BJ (cell line): ENCODE results near the gene EPHA6. TPM values are rescaled to one million over a fixed set of nuclear protein-coding genes. Genes with fewer than 3 reads are reported as not detected.

Experiments
- CTCF ChIA-PET: fragments of 350-600 bp; formaldehyde crosslinking; extraction: SDS; loops from one replicate; lab custom pipeline; 2021; ENCODE audit warnings: antibody characterized with exemption, inconsistent platforms; lab: Yijun Ruan, JAX
- POLR2A ChIA-PET: fragments of 300-600 bp; sonication (Branson Sonifier 250); formaldehyde crosslinking; extraction: SDS; loops from one replicate; lab custom pipeline; 2021; ENCODE audit warnings: antibody characterized with exemption; lab: Charles Lee
- DNase-seq: peaks from one replicate; pipeline ENCODE4 v3.0.0-alpha.2; 2011; ENCODE audit warnings: low read depth
- H3K27me3 ChIP-seq: 2 replicates; pipeline ENCODE4 v1.6.0; 2011; ENCODE audit warnings: low read length; ENCODE audit not compliant: control insufficient read depth, insufficient read depth
- H3K36me3 ChIP-seq: 2 replicates; pipeline ENCODE4 v1.5.1; 2011; ENCODE audit warnings: low read length; ENCODE audit not compliant: control insufficient read depth, insufficient read depth
- H3K4me3 ChIP-seq: 2 replicates; pipeline ENCODE4 v1.5.1; 2011; ENCODE audit warnings: low read depth, mild to moderate bottlenecking, control low read depth, low read length
- polyA plus RNA-seq: library from polyadenylated mRNA; depleted of rRNA; stranded (reverse); fragments of >200 nt; gene quantifications from 2 replicates; pipeline ENCODE4 v1.2.3, GENCODE V29; 2011
- TF ChIP-seq, protein P1 (sequence below): IDR thresholded peaks from 2 replicates; pipeline ENCODE4 v1.5.1; 2011; ENCODE audit warnings: low read depth, mild to moderate bottlenecking, control low read depth, inconsistent platforms, low read length, moderate library complexity; ENCODE audit not compliant: insufficient read depth

Gene EPHA6
- polyA plus RNA-seq, 1 experiment = not detected

DNA sequence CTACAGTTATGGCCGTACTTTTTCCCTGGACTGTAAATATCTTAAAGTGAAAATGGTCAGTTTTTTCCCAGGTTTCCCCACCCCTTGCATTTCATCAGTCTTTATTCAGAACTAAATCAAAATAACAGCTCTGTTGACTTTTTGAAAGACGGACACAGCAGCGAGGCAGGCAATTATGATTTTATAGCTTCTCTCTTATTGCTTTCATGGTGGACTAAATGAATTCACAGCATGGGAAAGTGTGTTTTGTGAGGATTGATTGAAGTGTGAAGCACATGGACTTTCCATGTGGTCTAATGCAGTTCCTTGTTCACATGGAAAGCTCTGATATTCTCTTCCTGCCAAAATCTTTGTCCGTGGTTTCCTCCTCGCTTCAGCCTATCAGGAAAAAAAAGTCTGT is 681.5 kb downstream of the EPHA6 start:
- no peaks in the 10 kb centered on the region for H3K27me3 ChIP-seq
- DNase-seq = no peak
- ChIA-PET CTCF (no interaction called here), POLR2A (no interaction called here)
- no peaks in the 10 kb centered on the region for H3K36me3 ChIP-seq
- TF ChIP-seq, protein P1, sequence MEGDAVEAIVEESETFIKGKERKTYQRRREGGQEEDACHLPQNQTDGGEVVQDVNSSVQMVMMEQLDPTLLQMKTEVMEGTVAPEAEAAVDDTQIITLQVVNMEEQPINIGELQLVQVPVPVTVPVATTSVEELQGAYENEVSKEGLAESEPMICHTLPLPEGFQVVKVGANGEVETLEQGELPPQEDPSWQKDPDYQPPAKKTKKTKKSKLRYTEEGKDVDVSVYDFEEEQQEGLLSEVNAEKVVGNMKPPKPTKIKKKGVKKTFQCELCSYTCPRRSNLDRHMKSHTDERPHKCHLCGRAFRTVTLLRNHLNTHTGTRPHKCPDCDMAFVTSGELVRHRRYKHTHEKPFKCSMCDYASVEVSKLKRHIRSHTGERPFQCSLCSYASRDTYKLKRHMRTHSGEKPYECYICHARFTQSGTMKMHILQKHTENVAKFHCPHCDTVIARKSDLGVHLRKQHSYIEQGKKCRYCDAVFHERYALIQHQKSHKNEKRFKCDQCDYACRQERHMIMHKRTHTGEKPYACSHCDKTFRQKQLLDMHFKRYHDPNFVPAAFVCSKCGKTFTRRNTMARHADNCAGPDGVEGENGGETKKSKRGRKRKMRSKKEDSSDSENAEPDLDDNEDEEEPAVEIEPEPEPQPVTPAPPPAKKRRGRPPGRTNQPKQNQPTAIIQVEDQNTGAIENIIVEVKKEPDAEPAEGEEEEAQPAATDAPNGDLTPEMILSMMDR = no peak
- no peak overlapping the region for H3K4me3 ChIP-seq

DNA sequence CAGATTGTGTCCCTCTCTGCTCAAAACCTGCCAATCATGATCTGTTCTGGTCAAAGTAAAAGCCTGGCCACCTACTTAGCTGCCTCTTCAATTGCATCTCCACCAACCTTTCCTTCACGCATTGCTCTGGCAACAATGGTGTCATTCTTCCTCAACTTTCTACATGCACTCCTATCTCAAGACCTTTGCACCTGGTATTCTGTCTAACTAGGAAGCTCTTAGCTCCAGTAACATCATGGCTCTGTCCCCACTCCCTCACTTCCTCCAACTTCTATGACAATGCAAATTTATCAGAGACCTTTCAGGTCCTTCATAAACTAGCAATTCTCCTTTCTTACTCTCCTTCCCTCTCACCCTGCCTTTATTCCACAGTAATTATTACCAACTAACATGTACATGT is 682.7 kb downstream of the EPHA6 start:
- DNase-seq = no peak
- CTCF ChIA-PET = no interaction called here
- POLR2A ChIA-PET = no interaction called here
- no peaks in the 10 kb centered on the region for H3K27me3 ChIP-seq
- TF ChIP-seq, protein P1 = no peak
- H3K4me3 ChIP-seq = no peak overlapping the region
- no peaks in the 10 kb centered on the region for H3K36me3 ChIP-seq

DNA sequence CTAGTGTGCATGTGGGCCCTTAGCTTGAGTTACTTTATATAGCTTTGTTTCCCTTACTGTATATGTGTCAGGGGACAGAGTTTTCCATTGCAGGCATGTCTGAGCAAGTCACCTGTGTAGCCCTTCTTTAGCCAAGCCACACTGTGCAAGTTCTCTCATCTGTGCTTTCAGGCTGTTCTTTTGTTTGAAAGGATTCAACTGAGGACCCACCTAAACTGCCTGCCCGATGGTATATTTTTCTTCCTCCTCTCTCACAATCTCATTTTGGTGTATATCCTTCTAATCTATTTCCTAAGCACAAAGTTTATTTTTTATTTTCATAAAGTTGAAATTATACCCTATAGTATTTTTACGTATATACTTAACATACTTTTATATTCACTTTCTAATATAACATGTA is 690.1 kb downstream of the EPHA6 start:
- Histone ChIP-seq H3K4me3 (no peak overlapping the region), H3K36me3 (no peaks in the 10 kb centered on the region), H3K27me3 (no peaks in the 10 kb centered on the region)
- ChIA-PET CTCF (no interaction called here), POLR2A (no interaction called here)
- TF ChIP-seq, protein P1 = no peak
- no peak for DNase-seq

DNA sequence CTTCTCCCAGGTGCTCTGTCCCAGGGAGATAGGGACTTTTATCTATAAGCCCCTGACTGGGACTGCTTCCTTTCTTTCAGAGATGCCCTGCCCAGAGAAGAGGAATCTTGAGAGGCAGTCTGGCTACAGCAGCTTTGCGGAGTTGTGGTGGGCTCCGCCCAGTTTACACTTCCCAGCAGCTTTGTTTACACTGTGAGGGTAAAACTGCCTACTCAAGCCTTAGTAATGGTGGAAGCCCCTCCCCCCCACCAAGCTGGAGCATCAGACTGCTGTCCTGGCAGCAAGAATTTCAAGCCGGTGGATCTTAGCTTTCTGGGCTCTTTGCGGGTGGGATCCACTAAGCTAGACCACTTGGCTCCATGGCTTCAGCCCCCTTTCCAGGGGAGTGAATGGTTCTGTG is 696.4 kb downstream of the EPHA6 start:
- H3K36me3 ChIP-seq = no peaks in the 10 kb centered on the region
- TF ChIP-seq, protein P1 = no peak
- POLR2A ChIA-PET = no interaction called here
- H3K4me3 ChIP-seq = no peak overlapping the region
- CTCF ChIA-PET = no interaction called here
- no peak for DNase-seq
- no peaks in the 10 kb centered on the region for H3K27me3 ChIP-seq

DNA sequence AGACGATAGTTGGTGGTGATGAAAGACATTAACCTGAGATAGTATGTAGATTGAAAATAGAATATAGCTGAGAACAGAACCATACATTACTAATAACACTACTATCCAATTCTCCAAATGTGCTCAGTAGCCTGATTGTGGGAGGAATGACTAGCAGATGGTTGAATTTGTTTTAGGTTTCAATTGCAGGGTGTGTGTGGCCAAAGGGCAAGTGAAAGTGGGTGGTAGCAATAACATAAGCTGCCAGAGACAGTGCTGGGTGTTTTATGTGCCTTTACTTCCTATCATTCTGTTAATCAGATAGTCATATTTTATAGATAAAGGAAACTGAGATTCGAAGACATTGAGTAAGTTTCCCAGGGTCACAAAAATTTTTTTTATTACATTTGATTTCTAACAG is 700.7 kb downstream of the EPHA6 start:
- Histone ChIP-seq H3K27me3 (no peaks in the 10 kb centered on the region), H3K4me3 (no peak overlapping the region), H3K36me3 (no peaks in the 10 kb centered on the region)
- no peak for DNase-seq
- ChIA-PET CTCF (no interaction called here), POLR2A (no interaction called here)
- TF ChIP-seq, protein P1 = no peak
